ENCODE measurements around the gene SDF4. TPM values are rescaled to one million over a fixed set of nuclear protein-coding genes. Genes with fewer than 3 reads are reported as not detected.
A peak's percentile ranks its signal among the peaks of the same experiment; 100 is the strongest.

SDF4 gene
- total and polyA plus RNA-seq, 2 of the 13 experiments (the other 11 are each of a cell fraction or from before 2014, with no cell fraction given): 80.8 to 107 TPM

- no peak for FAIRE-seq
- H3K4me3 ChIP-seq (replicated peaks in 1 of 3; ENCODE audit: insufficient read depth in 1 of 3, low read depth in 2 of 3, low read length in 3 of 3): no peak overlapping the region
- no peak for DNase-seq (ENCODE audit: low spot score)
- intact Hi-C loops (cut with micrococcal nuclease; ENCODE audit: unreplicated experiment): no loop called here
- no peaks in the 10 kb centered on the region for H3K36me3 ChIP-seq (replicated peaks in 1 of 2; ENCODE audit: control insufficient read depth in 1 of 2, insufficient read depth in 2 of 2, low read length in 2 of 2)
- no peak overlapping the region for H3K27ac ChIP-seq (ENCODE audit: extremely low read length, insufficient read depth, low read length)
- H3K27me3 ChIP-seq (ENCODE audit: control insufficient read depth in 1 of 2, insufficient read depth in 2 of 2, low read length in 2 of 2): no peaks in the 10 kb centered on the region
- no peaks in the 10 kb centered on the region for H3K9me3 ChIP-seq (ENCODE audit: low read length)
- in situ Hi-C loops (cut with HindIII; ENCODE audit: extremely low pct_ligation_motif_present, low pct_unique_long_range_greater_than_20kb): no loop called here
- no peak overlapping the region for H2AFZ ChIP-seq (ENCODE audit: low read length)
- WGBS (ENCODE audit: low lambda C conversion rate): 96% methylated on average over 5 of the region's 23 CpGs
- no peaks in the 10 kb centered on the region for H3K79me2 ChIP-seq (ENCODE audit: insufficient read depth, low read length)
- no peaks in the 10 kb centered on the region for H4K20me1 ChIP-seq (ENCODE audit: insufficient read depth, low read length)
- no TSS peak for BruUV-seq (replicated peaks)
- ATAC-seq: no peak
- ChIA-PET CTCF (ENCODE audit: low intra/inter-chr PET ratio, low total read pairs) (no interaction called here), POLR2A (no interaction called here)
- no peak for TF ChIP-seq BHLHE40 (IDR thresholded peaks at IDR 0.05; ENCODE audit: low read length)
- no peak for TF ChIP-seq PAWR (CRISPR knock-in tag; IDR thresholded peaks at IDR 0.05; ENCODE audit: borderline replicate concordance)
- TF ChIP-seq AGO1 (IDR thresholded peaks at IDR 0.05; ENCODE audit: low read depth, low read length, poor library complexity, severe bottlenecking): peak; percentile 8
- TF ChIP-seq ZBTB40 (IDR thresholded peaks at IDR 0.05): no peak
- TF ChIP-seq ZBTB40 (CRISPR knock-in tag; IDR thresholded peaks at IDR 0.05): no peak
- TF ChIP-seq TSC22D2 (CRISPR knock-in tag; IDR thresholded peaks at IDR 0.05; ENCODE audit: borderline replicate concordance): no peak
- H3K9ac ChIP-seq (ENCODE audit: insufficient read depth, low read depth, low read length): no peak overlapping the region
- H3K4me1 ChIP-seq (ENCODE audit: insufficient read depth, low read length): peaks cover 37% of the 10 kb centered on the region
- H3K4me2 ChIP-seq (ENCODE audit: low read depth, low read length): no peak overlapping the region
These were observed 11.5 kb upstream of the SDF4 start for GRCh38 chr1:1243266-1243660.
